ENCODE data around the gene ERBB3. TPM values are rescaled to one million over a fixed set of nuclear protein-coding genes. Genes with fewer than 3 reads are reported as not detected.
A peak's percentile ranks its signal among the peaks of the same experiment; 100 is the strongest.

Gene ERBB3
- total RNA-seq, 6 donors from 2014 or later: 56.8 to 171 (median 101) TPM

DNA sequence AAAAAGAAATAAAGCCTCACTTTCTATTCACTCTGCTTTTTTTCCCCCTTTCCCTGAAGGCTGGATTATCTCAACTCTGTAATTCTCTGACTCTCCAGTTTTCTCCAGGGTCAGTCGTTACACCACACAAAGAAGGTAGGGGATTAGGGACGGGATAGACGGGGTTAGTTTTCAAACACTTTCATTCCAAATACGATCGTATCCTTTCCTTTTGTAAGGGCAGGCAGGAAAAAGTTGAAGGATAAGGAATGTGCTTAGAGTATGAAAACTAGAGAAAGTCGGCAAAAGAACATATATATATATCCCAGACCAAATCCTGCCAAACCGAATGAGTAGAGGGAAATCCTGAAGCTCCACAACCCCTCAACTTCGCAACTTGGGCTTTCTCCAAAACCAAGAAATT lies 47.5 kb downstream of the ERBB3 start:
- H3K36me3 ChIP-seq: peaks cover 6 to 22% (median 18%) of the 10 kb centered on the region in 4 donors
- DNase-seq (no peak), ATAC-seq (ENCODE audit: low FRiP score in 2 of 2) (no peak)
- TF ChIP-seq EP300 (IDR thresholded peaks at IDR 0.05) (no peak), POLR2AphosphoS5 (IDR thresholded peaks at IDR 0.05) (no peak), POLR2A (IDR thresholded peaks at IDR 0.05) (no peak)
- TF ChIP-seq, protein P1, sequence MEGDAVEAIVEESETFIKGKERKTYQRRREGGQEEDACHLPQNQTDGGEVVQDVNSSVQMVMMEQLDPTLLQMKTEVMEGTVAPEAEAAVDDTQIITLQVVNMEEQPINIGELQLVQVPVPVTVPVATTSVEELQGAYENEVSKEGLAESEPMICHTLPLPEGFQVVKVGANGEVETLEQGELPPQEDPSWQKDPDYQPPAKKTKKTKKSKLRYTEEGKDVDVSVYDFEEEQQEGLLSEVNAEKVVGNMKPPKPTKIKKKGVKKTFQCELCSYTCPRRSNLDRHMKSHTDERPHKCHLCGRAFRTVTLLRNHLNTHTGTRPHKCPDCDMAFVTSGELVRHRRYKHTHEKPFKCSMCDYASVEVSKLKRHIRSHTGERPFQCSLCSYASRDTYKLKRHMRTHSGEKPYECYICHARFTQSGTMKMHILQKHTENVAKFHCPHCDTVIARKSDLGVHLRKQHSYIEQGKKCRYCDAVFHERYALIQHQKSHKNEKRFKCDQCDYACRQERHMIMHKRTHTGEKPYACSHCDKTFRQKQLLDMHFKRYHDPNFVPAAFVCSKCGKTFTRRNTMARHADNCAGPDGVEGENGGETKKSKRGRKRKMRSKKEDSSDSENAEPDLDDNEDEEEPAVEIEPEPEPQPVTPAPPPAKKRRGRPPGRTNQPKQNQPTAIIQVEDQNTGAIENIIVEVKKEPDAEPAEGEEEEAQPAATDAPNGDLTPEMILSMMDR (IDR thresholded peaks at IDR 0.05): no peak
- no peaks in the 10 kb centered on the region for H3K9me3 ChIP-seq
- no peaks in the 10 kb centered on the region for H3K27me3 ChIP-seq
- H3K27ac ChIP-seq: peak overlapping the region; percentile 61 to 85 (median 72)
- H3K4me3 ChIP-seq: peak overlapping the region in 3 of 4 donors; percentile 63 to 94 (median 70)
- WGBS, 2 donors: 0 to 1% methylated on average over 8 of the region's 8 CpGs
- peaks cover 34 to 50% (median 41%) of the 10 kb centered on the region in 4 donors for H3K4me1 ChIP-seq

GRCh38 chr12:56127888-56128669 lies 48.1 kb downstream of the ERBB3 start, which contains the start of gene ESYT1:
ESYT1 (plus strand) TSS chr12:56128267; CDS start chr12:56128320, 53 bp downstream.
- peak within 1 kb of the TSS; percentile 84 to 95 (median 90) for H3K27ac ChIP-seq
- H3K9me3 ChIP-seq: no peaks in the 10 kb centered on the region
- WGBS, 2 donors: 0% methylated on average over 15 to 33 of the region's 49 CpGs
- ATAC-seq (ENCODE audit: low FRiP score in 2 of 2): peak; percentile 95 to 98
- peaks cover 7 to 28% (median 23%) of the 10 kb centered on the region in 4 donors for H3K36me3 ChIP-seq
- no peaks in the 10 kb centered on the region for H3K27me3 ChIP-seq
- TF ChIP-seq, protein P1 (IDR thresholded peaks at IDR 0.05): peak in 3 of 6 experiments; percentile 13 to 17 (median 17)
- TF ChIP-seq POLR2A (IDR thresholded peaks at IDR 0.05) (peak in 3 of 4 donors; percentile 59 to 96 (median 95)), POLR2AphosphoS5 (IDR thresholded peaks at IDR 0.05) (peak; percentile 73 to 98), EP300 (IDR thresholded peaks at IDR 0.05) (no peak)
- peak; percentile 90 to 99 for DNase-seq
- peak within 1 kb of the TSS; percentile 63 to 94 (median 80) for H3K4me3 ChIP-seq
- H3K4me1 ChIP-seq: peaks cover 34 to 50% (median 41%) of the 10 kb centered on the region in 4 donors

- Histone ChIP-seq H3K27me3 (no peaks in the 10 kb centered on the region), H3K9me3 (no peaks in the 10 kb centered on the region), H3K36me3 (peaks cover 12 to 34% (median 30%) of the 10 kb centered on the region in 4 donors), H3K27ac (peak overlapping the region; percentile 84 to 95 (median 90)), H3K4me1 (peaks cover 34 to 50% (median 41%) of the 10 kb centered on the region in 4 donors), H3K4me3 (peak overlapping the region; percentile 63 to 94 (median 80))
- ATAC-seq (ENCODE audit: low FRiP score in 2 of 2): peak; percentile 0 to 41
- WGBS, 2 donors: 0% methylated on average over 17 to 20 of the region's 20 CpGs
- DNase-seq: no peak
- TF ChIP-seq EP300 (IDR thresholded peaks at IDR 0.05): no peak
- TF ChIP-seq POLR2AphosphoS5 (IDR thresholded peaks at IDR 0.05): no peak
- no peak for TF ChIP-seq POLR2A (IDR thresholded peaks at IDR 0.05)
- TF ChIP-seq, protein P1 (IDR thresholded peaks at IDR 0.05): no peak
These were observed 48.8 kb downstream of the ERBB3 start for GRCh38 chr12:56128670-56129205.

- 1 to 2% methylated on average over 21 to 29 of the region's 29 CpGs for WGBS, 2 donors
- Histone ChIP-seq H3K27ac (peak overlapping the region; percentile 84 to 95 (median 90)), H3K4me1 (peaks cover 34 to 50% (median 40%) of the 10 kb centered on the region in 4 donors), H3K27me3 (no peaks in the 10 kb centered on the region), H3K36me3 (peaks cover 14 to 41% (median 35%) of the 10 kb centered on the region in 4 donors), H3K9me3 (no peaks in the 10 kb centered on the region), H3K4me3 (peak overlapping the region; percentile 63 to 94 (median 80))
- ATAC-seq (ENCODE audit: low FRiP score in 2 of 2) (peak; percentile 66 to 74), DNase-seq (peak; percentile 81 to 91)
- TF ChIP-seq EP300 (IDR thresholded peaks at IDR 0.05) (no peak), POLR2AphosphoS5 (IDR thresholded peaks at IDR 0.05) (peak; percentile 67 to 77), POLR2A (IDR thresholded peaks at IDR 0.05) (peak in 2 of 4 donors; percentile 42 to 62)
- TF ChIP-seq, protein P1 (IDR thresholded peaks at IDR 0.05): peak in 1 of 6 experiments; percentile 9
These were observed 49.4 kb downstream of the ERBB3 start for GRCh38 chr12:56129206-56129941.

All from upper lobe of left lung (tissue), 6 donors.